Ramos (cell line): ENCODE measurements around the gene ARHGAP40.

ENCODE experiments used
- in situ Hi-C: fragments of 300-500 bp; cut with MboI; formaldehyde crosslinking; loops from one replicate; pipeline ENCODE4 v1.14.3; 2022; ENCODE audit warnings: low sequenced_read_pairs; ENCODE audit not compliant: unreplicated experiment

The ARHGAP40 gene

GRCh38 chr20:38671186-38671585 lies 69.6 kb downstream of the ARHGAP40 start:
- in situ Hi-C loops = no loop called here

- in situ Hi-C loops = no loop called here
Observed at GRCh38 chr20:38671701-38672292, 70.2 kb downstream of the ARHGAP40 start.

DNA sequence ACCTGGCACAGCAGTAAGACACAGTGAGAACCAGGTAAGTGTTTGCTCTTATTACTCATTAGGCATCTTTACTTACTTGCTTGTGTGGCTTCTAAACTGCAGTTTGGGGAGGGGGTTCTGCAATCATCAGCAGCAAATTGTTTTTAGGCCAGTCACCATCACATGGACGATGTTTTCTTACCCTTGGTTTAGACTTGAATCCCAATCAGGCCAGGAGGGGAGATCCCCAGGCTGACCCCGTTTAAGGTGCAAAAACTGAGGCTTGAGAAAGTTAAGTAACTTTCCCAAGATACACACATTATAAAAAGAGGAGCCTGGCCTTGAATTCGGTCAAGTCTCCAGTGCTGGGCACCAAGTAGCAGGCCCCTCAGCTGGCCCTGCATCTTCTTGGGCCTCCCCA lies 70.9 kb downstream of the ARHGAP40 start:
- in situ Hi-C loops = no loop called here

GRCh38 chr20:38673261-38673660 lies 71.7 kb downstream of the ARHGAP40 start:
- in situ Hi-C loops = no loop called here

- in situ Hi-C loops = no loop called here
Observed at GRCh38 chr20:38673725-38674091, 72.1 kb downstream of the ARHGAP40 start.

GRCh38 chr20:38674092-38674764 lies 72.6 kb downstream of the ARHGAP40 start:
- in situ Hi-C loops = no loop called here

- in situ Hi-C loops = no loop called here
Observed at GRCh38 chr20:38674765-38675133, 73.1 kb downstream of the ARHGAP40 start.

DNA sequence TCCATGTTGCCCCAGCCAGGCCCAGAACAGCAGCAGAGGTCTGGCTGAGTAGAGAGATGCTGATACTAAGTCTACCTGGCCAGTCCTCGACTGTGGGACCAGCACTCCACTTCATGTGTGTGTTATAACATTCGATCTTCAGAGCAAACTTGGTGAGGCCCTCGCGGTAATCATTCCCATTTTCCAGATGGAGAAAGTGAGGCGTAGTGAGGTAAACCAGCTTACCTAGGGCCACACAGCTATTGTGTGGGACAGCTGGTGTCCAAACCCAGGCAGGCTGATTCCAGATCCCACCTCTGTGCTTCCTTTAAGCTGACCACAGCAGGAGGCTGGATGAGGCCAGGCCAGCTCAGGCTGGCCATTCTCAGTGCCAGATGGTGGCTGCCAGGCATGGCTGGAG lies 75.0 kb downstream of the ARHGAP40 start:
- in situ Hi-C loops = no loop called here

DNA sequence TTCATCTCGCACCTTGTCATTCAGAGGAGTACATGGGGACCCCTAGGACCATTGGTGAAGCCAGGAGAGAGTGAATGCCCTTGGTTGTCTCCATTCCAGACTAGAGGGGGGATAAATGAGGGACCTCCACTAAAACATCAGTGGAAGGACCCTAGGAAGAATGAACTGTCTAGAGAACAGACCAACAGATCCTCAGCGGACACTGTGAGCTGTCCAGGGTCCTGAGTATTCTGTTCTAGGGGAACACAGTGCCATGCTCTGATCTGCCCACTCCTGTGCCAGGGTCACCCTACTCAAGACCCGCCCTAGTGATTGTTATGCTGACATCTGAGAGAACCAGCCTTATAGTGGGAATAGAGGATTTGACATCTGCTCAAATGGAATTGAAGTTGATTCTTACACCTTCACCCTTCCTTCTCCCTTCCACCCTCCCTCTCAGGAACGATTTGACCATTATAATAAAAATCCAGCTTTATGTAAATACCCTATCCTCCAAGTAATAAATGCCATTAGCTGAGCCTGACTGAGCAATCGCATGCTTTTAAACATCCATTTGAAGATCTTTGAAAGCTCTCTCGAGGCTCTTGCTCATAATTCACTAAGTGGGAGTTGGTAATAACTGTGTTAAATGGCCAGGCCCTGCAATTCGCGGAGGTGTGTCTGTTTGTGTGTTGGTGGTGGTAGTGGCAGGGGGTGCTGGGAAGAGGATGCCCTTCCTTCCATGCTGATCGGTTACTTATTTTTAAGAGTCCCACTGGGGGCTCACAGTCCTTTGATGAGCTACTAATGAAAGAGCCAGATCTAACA lies 79.1 kb downstream of the ARHGAP40 start:
- in situ Hi-C loops = no loop called here

- in situ Hi-C loops = no loop called here
Observed at GRCh38 chr20:38685271-38685670, 83.7 kb downstream of the ARHGAP40 start.

DNA sequence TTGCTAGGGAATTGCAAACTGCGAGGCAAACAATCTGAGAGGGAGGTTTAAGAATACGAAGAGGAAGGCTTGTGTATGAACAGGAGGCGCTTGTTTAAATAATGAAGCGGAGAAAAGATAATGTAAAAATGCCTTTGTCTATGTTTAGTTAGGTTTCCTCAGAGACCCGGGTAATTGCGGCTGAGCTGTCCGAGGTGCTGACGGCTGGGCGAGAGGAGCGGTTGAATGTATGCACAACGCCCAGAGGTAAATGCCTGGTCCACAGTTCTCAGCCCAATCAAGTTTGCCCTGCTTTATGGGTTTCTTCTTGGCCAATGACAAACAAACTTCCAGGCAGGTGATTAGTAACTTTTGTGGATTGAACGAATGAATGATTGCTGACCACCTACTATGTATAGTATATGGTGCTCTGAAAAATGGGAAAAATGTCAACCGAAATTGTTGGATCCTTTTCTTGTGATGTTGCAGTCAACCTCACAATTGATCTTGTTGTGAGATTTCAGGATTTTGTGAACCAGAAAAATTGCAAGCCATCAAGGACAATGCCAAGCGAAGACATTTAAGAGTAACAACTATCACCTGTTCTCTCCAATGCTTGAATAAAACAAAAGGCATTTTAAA lies 84.4 kb downstream of the ARHGAP40 start:
- in situ Hi-C loops = no loop called here

DNA sequence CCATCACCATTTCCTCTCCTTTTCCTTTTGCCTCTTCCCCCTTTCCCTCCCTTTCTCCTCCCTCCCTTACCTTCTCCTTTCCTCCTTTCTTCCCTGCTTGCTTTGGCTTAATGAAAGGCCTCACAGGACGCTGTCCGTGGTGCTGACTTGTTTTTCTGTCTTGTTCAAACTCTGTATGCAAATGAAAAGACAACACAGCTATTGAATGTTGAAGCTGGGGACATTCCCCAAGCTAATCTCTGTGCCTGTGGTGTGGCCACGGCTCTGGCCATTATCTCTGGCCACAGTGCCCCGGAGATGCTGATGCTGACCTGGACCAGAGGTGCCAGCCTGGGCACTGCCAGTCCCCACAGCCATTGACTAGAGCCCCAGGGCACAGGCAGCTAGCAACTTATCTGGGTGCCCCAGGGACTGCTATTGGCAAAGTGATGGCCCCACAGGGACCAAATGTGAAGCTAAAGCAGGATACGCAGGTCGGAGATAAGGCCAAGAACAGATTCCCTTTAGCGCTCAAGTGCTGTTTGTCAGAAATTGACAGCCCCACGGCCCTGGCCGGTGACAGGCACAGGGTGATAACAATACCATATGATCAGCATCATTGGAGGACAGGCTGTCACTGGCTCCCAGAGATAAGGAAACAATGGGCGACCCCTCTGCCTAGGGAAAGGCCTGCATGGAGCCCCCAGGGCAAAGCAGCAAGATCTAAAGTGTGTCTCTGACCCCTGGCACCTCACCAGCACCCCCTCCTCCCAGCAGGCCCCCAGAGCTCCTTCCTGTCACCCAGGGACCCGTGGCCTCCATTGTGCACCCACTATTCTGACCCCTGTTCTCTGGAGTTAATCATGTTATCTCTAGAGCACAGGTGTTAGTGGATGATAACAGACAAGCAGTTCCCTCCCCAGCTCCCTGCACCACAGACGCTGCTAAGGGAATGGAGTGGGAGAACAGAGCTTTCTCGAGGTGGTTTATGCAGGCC lies 91.1 kb downstream of the ARHGAP40 start:
- in situ Hi-C loops = no loop called here

- in situ Hi-C loops = no loop called here
Observed at GRCh38 chr20:38697306-38697705, 95.7 kb downstream of the ARHGAP40 start.

- in situ Hi-C loops = no loop called here
Observed at GRCh38 chr20:38698541-38698940, 96.9 kb downstream of the ARHGAP40 start.

GRCh38 chr20:38700141-38700540 lies 98.5 kb downstream of the ARHGAP40 start:
- in situ Hi-C loops = no loop called here
